Right renal cortex interstitium (tissue), 3 donors: ENCODE measurements around the gene CDC14A. TPM values are rescaled to one million over a fixed set of nuclear protein-coding genes. Genes with fewer than 3 reads are reported as not detected.
"Not testable (repeated sequence)": the region's sequence is repeated elsewhere in the genome, so short reads cannot be mapped to it uniquely, and the experiment has no call there.

Experiments used
- DNase-seq, 3 donors: peaks; one replicate each; pipeline ENCODE4 v3.0.0-alpha.2; 2013; ENCODE audit warnings: low read depth in 3 of 3, low spot score in 2 of 3
- polyA plus RNA-seq, 3 donors: library from polyadenylated mRNA; unstranded; fragments of 120-200 nt; gene quantifications; one replicate each; pipeline ENCODE4 v1.2.1, GENCODE V29; 2013; ENCODE audit not compliant: insufficient read length in 3 of 3

The CDC14A gene
- polyA plus RNA-seq, result 10 to 100 TPM; 28.7 to 33.2 (median 30.3) TPM

DNA sequence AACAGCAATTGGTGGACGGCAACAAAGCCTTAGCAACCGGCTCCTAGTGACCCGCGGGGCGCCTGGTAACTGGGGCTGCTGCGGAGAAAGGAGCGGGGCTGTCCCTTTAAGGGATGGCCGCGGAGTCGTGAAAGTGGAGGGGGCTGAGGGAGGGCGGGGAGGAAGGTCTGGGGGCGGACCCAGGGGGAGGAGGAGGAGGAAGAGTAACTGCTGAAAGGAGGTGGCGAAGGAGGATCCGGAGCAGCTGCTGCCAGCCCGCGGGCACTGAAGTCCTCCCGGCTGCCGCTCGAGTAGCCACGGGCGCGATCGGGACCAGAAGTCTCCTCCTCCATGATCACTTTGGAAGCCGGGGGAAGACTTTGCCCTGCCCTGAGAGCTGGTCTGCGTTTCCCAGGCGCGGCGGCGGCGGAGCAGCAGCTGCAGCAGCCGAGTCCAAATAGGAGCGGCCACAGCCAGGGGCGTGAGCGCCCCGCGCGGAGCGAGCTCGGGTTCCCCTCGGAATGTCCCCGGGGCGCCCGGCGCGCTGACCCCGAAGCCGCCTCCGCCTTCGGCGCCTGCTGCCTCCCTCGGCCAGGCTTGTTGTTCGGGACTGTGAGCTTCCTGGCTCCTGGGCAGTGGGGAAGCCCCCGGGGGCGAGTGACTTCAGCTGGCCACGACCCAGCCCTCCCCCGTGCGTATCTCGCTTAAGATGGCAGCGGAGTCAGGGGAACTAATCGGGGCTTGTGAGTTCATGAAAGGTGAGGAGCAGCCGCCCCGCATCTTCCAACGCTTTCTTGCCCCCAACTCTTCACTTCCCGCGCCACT lies at the start of gene CDC14A:
CDC14A (plus strand) TSS at position 240 of the 804 bp plus-strand sequence; CDS start at position 689, 449 bp downstream.
- peak in 2 of 3 donors; percentile 88 to 92 for DNase-seq

DNA sequence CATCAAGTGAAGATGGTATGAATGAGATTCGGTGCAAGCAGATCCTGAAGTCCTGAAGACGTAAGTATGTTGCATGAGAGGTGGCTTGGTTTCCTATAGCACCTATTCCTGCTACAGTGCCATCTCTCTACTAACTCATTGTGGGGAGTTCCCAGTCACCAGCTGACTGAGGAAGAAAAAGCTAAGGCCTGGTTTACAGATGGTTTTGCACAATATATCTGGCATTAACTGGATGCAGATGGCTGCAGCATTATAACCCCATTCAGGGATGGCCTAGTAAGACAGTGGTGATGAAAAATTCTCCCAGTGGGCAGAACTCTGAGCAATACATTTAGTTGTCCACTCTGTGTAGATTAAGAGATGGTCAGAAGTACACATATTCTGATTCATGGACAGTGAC lies 49.6 kb upstream of the CDC14A start:
- no peak for DNase-seq

DNA sequence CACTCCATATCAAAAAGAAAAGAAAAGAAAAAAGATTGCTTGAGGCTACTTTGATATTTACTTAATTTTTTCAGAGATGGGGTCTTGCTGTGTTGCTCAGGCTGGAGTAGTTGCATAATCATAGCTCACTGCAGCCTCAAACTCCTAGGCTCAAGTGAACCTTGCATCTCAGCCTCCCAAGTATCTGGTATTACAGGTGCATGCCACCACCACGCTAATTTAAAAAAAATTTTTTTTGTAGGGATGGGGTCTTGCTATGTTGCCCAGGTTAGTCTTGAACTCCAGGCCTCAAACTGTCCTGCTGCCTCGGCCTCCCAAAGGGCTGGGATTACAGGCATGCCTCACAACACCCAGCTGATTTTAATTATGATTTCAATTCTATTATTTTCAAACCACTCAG lies 48.1 kb upstream of the CDC14A start:
- no peak for DNase-seq

- DNase-seq, result no peak
These were observed 47.4 kb upstream of the CDC14A start for GRCh38 chr1:100304921-100305320.

GRCh38 chr1:100305954-100306353 lies 46.4 kb upstream of the CDC14A start:
- DNase-seq, result no peak

GRCh38 chr1:100306735-100307313 lies 45.5 kb upstream of the CDC14A start:
- no peak for DNase-seq

GRCh38 chr1:100308777-100309176 lies 43.5 kb upstream of the CDC14A start:
- DNase-seq, result no peak

DNA sequence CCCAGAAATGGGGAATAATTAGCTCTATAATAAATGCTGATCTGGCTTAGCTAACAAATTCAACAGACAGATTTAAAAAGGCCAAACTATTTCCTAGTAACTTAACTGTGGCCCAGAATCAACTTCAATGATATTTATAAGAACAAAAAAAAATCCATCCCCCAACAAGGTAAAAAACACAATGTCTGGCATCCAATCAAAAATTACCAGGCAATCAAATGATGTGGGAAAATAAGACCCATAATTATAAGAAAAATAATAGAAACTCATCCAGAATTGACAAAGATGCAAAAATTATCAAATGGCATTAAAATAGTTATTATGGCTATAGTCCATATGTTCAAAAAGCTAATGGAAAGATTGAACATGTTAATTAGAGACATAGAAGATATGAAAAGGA lies 42.4 kb upstream of the CDC14A start:
- DNase-seq, result no peak

DNA sequence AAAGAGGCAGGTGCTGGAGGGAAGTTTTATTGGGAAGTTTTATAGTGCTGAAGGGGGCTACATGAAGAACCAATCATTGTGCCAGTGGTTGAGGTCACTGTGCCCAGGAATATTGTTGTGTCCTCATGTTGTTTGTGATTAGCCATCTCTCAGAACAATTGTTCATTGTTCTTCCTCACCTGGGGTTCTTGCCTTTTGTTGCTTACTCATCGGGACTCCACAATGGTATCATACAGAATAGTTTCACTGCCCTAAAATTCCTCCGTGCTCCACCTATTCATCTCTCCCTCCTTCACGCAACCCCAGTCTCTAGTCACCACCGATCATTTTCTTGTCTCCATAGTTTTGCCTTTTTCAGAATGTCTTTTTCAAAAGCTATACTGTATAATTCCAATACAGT lies 38.9 kb upstream of the CDC14A start:
- DNase-seq, result no peak

GRCh38 chr1:100316622-100317021 lies 35.7 kb upstream of the CDC14A start:
- no peak for DNase-seq

DNA sequence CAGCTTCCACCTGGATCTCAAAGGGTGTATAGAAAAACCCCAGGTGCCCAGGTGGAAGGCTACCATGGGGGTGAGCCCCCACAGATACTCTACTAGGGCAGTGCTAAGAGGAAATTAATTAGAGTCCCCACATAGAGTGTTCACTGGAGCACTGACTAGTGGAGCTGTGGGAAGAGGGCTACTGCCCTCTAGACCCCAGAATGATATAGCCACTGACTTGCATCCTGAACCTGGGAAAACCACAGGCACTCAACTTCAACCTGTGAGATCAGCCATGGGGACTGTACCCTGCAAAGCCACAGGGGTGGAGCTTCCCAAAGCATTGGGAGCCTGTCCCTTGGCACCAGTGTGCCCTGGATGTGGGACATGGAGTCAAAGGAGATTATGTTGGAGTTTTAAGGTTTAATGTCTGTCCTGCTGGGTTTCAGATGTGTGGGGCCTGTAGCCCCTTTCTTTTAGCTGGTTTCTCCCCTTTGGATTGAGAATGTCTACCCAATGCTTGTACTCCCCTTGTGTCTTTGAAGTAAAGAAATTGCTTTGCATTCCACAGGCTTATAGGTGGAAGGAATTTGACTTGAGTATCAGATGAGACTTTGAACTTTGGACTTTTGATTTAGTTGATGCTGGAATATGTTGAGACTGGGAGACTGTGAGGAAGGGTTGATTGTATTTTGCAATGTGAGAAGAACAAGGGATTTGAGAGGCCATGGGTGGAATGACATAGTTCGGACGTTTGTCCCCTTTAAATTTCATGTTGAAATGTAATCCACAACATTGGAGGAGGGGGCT lies 31.8 kb upstream of the CDC14A start:
- DNase-seq, result no peak

DNA sequence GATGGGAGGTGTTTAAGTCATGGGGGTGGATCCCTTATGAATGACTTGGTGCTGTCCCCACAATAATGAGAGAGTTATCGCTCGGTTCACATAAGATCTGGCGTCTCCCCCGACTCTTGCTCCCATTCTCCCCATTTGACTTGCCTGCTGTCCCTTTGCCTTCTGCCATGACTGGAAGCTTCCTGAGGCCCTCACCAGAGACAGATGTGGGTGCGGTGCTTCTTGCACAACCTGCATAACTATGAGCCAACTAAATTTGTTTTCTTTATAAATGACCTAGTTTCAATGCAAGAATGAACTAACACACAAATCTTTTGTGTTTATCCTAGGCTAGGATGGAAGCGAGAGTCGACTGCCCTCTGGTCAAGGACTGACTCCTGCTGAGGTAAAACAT lies 31.2 kb upstream of the CDC14A start:
- DNase-seq, result no peak

- no peak for DNase-seq
These were observed 30.8 kb upstream of the CDC14A start for GRCh38 chr1:100321506-100321905.

GRCh38 chr1:100322436-100323211 lies 29.7 kb upstream of the CDC14A start:
- DNase-seq, result no peak

DNA sequence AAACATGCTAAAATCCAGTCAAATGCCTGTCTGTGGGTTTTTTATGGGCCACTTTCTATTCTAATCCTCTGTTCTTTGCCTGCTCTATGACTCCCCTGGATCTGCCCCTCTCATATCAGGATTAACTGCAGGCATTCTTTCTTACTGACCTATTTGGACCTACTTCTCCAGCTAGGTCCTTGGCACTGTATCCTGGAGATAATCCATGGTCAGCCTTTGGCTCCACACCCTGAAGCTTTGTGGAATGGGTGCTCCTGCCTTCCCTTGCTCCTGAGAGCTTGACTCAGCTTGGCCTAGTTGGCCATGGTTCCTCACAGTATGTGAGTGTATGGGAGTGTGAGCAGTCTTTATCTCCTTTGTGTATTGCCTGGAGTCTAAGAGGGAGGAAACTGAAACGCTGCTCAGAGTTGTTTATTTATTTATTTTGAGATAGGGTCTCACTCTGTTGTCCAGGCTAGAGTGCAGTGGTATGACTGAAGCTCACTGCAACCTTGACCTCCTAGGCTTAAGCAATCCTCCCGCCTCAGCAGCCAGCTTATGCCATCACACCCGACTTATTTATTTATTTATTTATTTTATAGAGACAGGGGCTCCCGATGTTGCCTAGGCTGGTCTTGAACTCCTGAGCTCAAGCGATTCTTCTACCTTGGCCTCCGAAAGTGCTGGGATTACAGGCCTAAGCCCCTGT lies 28.7 kb upstream of the CDC14A start:
- no peak for DNase-seq

- DNase-seq, result peak; percentile 14 to 49 (median 27)
These were observed 26.6 kb upstream of the CDC14A start for GRCh38 chr1:100325415-100326324.

DNA sequence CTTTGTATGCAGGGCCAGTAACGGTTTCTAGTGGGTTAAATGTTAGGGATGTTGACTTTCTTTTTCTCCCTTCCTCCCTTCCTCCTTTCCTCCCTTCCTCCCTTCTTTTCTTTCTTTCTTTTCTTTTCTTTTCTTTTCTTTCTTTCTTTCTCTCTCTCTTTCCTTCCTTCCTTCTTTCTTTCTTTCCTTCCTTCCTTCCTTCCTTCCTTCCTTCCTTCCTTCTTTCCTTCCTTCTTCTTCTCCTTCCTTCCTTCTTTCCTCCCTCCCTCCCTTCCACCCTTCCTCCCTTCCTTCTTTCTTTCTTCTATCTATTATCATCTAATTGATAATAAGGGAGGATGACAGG lies 26.0 kb upstream of the CDC14A start:
- DNase-seq, result not testable (repeated sequence)

DNA sequence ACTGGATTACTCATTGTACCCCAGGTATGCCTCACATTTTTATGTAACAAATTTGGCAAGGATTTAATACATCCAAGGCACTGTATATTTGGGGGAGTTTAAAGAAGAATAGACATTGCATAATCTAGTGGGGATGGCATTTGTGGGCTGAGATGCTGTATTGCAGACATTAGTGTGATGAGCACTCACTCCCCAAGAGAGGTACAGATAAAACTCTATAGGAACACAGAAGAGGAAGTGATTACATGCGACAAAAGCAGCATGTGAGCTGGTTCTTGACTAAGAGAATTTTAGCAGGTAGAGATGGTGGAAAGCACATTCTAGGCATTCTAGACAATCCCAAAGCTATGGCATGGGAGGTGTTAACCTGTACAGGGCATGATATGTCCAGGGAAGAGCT lies 24.2 kb upstream of the CDC14A start:
- no peak for DNase-seq

GRCh38 chr1:100331146-100331545 lies 21.2 kb upstream of the CDC14A start:
- not testable (repeated sequence) for DNase-seq
